Measurements from ENCODE around the gene ODC1. TPM values are rescaled to one million over a fixed set of nuclear protein-coding genes. Genes with fewer than 3 reads are reported as not detected.

ODC1 gene
- polyA plus RNA-seq, 4 donors, result 12.5 to 109 (median 65.5) TPM

DNA sequence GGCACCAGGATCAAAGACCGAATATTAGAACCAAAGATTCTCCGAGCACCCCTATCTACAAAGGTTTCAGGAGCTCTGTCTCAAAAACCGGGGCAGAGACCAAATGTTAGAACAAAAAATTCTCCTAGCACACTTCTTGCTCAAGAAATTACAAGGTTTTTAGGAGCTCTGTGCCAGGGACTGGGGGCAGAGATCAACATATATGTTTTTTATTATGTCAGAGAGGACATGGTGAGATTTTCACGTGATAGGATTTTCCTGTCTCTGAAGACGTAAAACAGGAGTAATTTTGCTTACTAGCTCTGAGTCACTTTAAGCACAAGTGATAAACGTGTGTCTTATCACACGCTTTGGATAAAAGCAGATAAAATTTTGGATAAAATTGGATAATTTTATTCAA lies 34.8 kb upstream of the ODC1 start:
- H3K4me3 ChIP-seq (ENCODE audit: low read depth in 1 of 3, low read length in 3 of 3), result no peak overlapping the region
- peaks cover 0 to 3% (median 0%) of the 10 kb centered on the region in 3 donors for H3K27me3 ChIP-seq (ENCODE audit: control insufficient read depth in 3 of 3, insufficient read depth in 3 of 3, low read length in 3 of 3)
- H3K4me1 ChIP-seq (ENCODE audit: control insufficient read depth in 3 of 3, insufficient read depth in 2 of 3, low read depth in 1 of 3, low read length in 2 of 3), result peaks cover 2 to 15% (median 4%) of the 10 kb centered on the region in 3 donors
- 19 to 57% (median 27%) methylated on average over 7 of the region's 7 CpGs for WGBS, 3 donors
- no peaks in the 10 kb centered on the region for H3K9me3 ChIP-seq (ENCODE audit: control insufficient read depth in 2 of 2, insufficient read depth in 1 of 2, low read depth in 1 of 2, low read length in 1 of 2)
- no peaks in the 10 kb centered on the region for H3K36me3 ChIP-seq (ENCODE audit: control insufficient read depth in 3 of 3, insufficient read depth in 2 of 3, low read depth in 1 of 3, low read length in 3 of 3)
- DNase-seq (peak in 1 of 2 donors; percentile 53), FAIRE-seq (no peak)
- H3K27ac ChIP-seq (ENCODE audit: low read depth in 1 of 3, low read length in 2 of 3), result peak overlapping the region in 1 of 3 donors; percentile 30

DNA sequence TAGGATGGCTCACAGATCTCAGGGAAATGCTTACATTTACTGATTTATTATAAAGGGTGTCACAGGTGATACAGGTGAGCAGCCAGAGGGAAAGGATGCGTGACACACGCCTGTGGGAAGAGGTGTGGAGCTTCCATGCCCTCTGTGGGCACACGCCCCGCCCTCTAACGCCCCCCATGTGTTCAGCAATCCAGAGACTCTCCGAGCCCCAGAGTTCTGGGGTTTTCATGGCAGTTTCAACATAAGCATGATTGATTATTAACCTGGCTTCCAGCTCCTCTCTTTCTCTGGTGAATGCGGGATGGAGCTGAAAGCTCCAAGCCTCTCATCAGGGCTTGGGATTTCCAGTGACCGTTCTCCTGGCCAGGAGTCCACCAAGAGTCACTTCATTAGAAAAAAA lies 34.3 kb upstream of the ODC1 start:
- H3K4me1 ChIP-seq (ENCODE audit: control insufficient read depth in 3 of 3, insufficient read depth in 2 of 3, low read depth in 1 of 3, low read length in 2 of 3), result peaks cover 2 to 15% (median 4%) of the 10 kb centered on the region in 3 donors
- peaks cover 0 to 1% (median 0%) of the 10 kb centered on the region in 3 donors for H3K27me3 ChIP-seq (ENCODE audit: control insufficient read depth in 3 of 3, insufficient read depth in 3 of 3, low read length in 3 of 3)
- no peaks in the 10 kb centered on the region for H3K36me3 ChIP-seq (ENCODE audit: control insufficient read depth in 3 of 3, insufficient read depth in 2 of 3, low read depth in 1 of 3, low read length in 3 of 3)
- H3K9me3 ChIP-seq (ENCODE audit: control insufficient read depth in 2 of 2, insufficient read depth in 1 of 2, low read depth in 1 of 2, low read length in 1 of 2), result no peaks in the 10 kb centered on the region
- 21 to 70% (median 33%) methylated on average over 8 of the region's 8 CpGs for WGBS, 3 donors
- FAIRE-seq (no peak), DNase-seq (peak in 1 of 2 donors; percentile 68)
- H3K4me3 ChIP-seq (ENCODE audit: low read depth in 1 of 3, low read length in 3 of 3), result no peak overlapping the region
- peak overlapping the region in 1 of 3 donors; percentile 30 for H3K27ac ChIP-seq (ENCODE audit: low read depth in 1 of 3, low read length in 2 of 3)

DNA sequence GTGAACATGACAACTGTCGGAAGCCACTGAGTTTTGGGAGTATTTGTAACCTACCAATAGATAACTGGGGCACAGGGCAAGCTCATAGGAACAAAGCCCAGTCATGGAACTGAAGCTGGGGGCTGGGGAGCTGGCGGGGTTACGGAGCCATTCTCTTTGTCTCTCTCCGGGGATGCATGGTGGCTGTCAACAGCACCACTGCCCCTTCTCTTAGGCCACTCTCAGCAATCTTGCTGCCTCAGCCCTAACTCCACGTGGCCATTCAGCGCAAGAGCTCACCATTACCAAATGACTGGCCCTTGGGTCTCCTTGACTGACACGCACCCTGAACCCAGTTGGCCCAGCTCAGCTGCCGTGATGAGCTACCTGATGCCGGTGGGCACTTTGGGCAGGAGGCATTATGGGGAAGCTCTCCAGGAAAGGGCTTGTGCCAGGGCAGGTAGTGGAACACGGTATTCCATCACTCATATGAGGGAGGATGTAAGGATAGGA lies 33.6 kb upstream of the ODC1 start:
- 93 to 97% (median 96%) methylated on average over 10 of the region's 10 CpGs for WGBS, 3 donors
- no peaks in the 10 kb centered on the region for H3K9me3 ChIP-seq (ENCODE audit: control insufficient read depth in 2 of 2, insufficient read depth in 1 of 2, low read depth in 1 of 2, low read length in 1 of 2)
- FAIRE-seq, result no peak

DNA sequence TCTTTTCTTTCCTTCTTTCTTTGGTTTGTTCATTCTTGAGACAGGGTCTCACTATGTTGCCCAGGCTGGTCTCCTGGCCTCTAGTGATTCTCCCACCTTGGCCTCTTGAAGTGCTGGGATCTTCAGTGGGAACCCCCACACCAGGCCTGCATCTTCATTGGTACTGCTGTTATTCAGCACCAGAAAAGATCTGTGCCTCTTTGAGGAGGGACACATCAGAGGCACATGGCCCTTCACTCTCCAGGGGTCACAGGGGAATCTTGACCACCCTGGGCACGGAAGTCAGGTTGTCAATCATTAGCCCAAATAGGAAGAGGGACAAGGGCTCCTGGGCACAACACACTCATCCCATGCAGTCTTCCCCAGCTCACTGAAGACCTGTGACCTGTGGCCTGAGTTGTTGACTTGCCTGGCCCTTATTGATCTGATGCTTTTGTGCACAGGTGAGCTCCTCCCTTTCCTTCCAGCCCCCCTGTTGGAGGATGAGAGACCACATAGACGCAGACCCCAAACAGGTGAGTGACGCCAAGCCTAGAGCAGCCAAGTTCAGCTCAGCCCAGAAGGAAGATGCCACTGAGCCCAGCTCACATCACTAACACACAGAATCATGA lies 33.0 kb upstream of the ODC1 start:
- H3K27ac ChIP-seq (ENCODE audit: low read depth in 1 of 3, low read length in 2 of 3), result no peak overlapping the region
- H3K4me3 ChIP-seq (ENCODE audit: low read depth in 1 of 3, low read length in 3 of 3), result no peak overlapping the region
- WGBS, 3 donors, result 80 to 85% (median 84%) methylated on average over 3 of the region's 3 CpGs
- H3K4me1 ChIP-seq (ENCODE audit: control insufficient read depth in 3 of 3, insufficient read depth in 2 of 3, low read depth in 1 of 3, low read length in 2 of 3), result peaks cover 0 to 9% (median 0%) of the 10 kb centered on the region in 3 donors
- H3K27me3 ChIP-seq (ENCODE audit: control insufficient read depth in 3 of 3, insufficient read depth in 3 of 3, low read length in 3 of 3), result no peaks in the 10 kb centered on the region
- DNase-seq, result no peak
- no peaks in the 10 kb centered on the region for H3K36me3 ChIP-seq (ENCODE audit: control insufficient read depth in 3 of 3, insufficient read depth in 2 of 3, low read depth in 1 of 3, low read length in 3 of 3)
- FAIRE-seq, result no peak
- H3K9me3 ChIP-seq (ENCODE audit: control insufficient read depth in 2 of 2, insufficient read depth in 1 of 2, low read depth in 1 of 2, low read length in 1 of 2), result no peaks in the 10 kb centered on the region

More for the DNA sequence above, 33.6 kb upstream of the ODC1 start:
- Histone ChIP-seq H3K27ac (ENCODE audit: low read depth in 1 of 3, low read length in 2 of 3) (no peak overlapping the region), H3K4me1 (ENCODE audit: control insufficient read depth in 3 of 3, insufficient read depth in 2 of 3, low read depth in 1 of 3, low read length in 2 of 3) (peaks cover 2 to 11% (median 4%) of the 10 kb centered on the region in 3 donors), H3K36me3 (ENCODE audit: control insufficient read depth in 3 of 3, insufficient read depth in 2 of 3, low read depth in 1 of 3, low read length in 3 of 3) (no peaks in the 10 kb centered on the region), H3K27me3 (ENCODE audit: control insufficient read depth in 3 of 3, insufficient read depth in 3 of 3, low read length in 3 of 3) (no peaks in the 10 kb centered on the region), H3K4me3 (ENCODE audit: low read depth in 1 of 3, low read length in 3 of 3) (no peak overlapping the region)
- no peak for DNase-seq

DNA sequence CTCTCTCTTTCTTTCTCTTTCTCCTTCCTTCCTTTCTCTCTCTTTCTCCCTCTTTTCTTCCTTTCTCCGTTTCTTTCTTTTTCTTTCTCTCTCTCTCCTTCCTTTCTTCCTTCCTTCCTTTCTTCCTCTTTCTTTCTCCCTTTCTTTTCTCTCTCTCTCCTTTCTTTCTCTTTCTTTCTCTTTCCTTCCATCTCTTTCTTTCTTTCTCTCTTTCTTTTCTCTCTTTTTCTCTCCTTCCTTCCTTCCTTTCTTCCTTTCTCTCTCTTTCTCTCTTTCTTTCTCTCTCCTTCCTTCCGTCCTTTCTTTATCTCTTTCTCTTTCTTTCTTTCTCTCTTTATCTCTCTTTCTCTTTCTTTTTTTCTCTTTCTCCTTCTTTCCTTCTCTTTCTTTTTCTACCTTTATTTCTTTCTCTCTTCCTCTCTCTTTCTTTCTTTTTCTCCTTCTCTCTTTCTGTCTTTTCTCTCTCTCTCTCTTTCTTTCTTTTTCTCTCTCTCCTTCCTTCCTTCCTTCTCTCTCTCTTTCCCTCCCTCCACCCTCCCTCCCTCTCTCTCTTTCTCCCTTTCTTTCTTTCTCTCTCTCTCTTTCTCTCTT lies 32.3 kb upstream of the ODC1 start:
- FAIRE-seq (no peak), DNase-seq (no peak)
- Histone ChIP-seq H3K36me3 (ENCODE audit: control insufficient read depth in 3 of 3, insufficient read depth in 2 of 3, low read depth in 1 of 3, low read length in 3 of 3) (no peaks in the 10 kb centered on the region), H3K4me3 (ENCODE audit: low read depth in 1 of 3, low read length in 3 of 3) (no peak overlapping the region), H3K9me3 (ENCODE audit: control insufficient read depth in 2 of 2, insufficient read depth in 1 of 2, low read depth in 1 of 2, low read length in 1 of 2) (no peaks in the 10 kb centered on the region), H3K27ac (ENCODE audit: low read depth in 1 of 3, low read length in 2 of 3) (no peak overlapping the region), H3K27me3 (ENCODE audit: control insufficient read depth in 3 of 3, insufficient read depth in 3 of 3, low read length in 3 of 3) (no peaks in the 10 kb centered on the region), H3K4me1 (ENCODE audit: control insufficient read depth in 3 of 3, insufficient read depth in 2 of 3, low read depth in 1 of 3, low read length in 2 of 3) (peaks cover 0 to 9% (median 0%) of the 10 kb centered on the region in 3 donors)
- WGBS, 3 donors, result 92 to 96% (median 93%) methylated on average over 2 of the region's 2 CpGs

DNA sequence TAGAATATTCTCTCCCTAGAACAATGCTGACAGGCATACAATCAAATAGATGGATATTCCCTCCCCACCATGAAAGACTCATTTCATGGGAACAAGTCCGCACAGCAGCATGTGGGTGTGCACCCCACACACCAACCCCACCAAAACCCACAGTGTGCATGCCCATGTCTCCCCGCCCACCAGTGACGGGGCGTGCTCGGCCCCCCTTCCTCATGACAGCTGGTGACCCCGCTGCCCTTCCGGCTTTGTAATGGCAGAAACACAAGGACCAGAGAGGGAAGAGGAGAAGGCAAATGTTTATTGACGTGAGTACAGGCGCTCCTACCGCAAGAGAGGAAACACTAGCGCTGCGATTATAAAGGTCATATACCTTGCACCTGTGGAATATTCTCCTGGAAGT lies 30.8 kb upstream of the ODC1 start:
- H3K4me3 ChIP-seq (ENCODE audit: low read depth in 1 of 3, low read length in 3 of 3), result no peak overlapping the region
- H3K9me3 ChIP-seq (ENCODE audit: control insufficient read depth in 2 of 2, insufficient read depth in 1 of 2, low read depth in 1 of 2, low read length in 1 of 2), result no peaks in the 10 kb centered on the region
- peaks cover 0 to 9% (median 0%) of the 10 kb centered on the region in 3 donors for H3K4me1 ChIP-seq (ENCODE audit: control insufficient read depth in 3 of 3, insufficient read depth in 2 of 3, low read depth in 1 of 3, low read length in 2 of 3)
- no peaks in the 10 kb centered on the region for H3K27me3 ChIP-seq (ENCODE audit: control insufficient read depth in 3 of 3, insufficient read depth in 3 of 3, low read length in 3 of 3)
- no peak for FAIRE-seq
- H3K36me3 ChIP-seq (ENCODE audit: control insufficient read depth in 3 of 3, insufficient read depth in 2 of 3, low read depth in 1 of 3, low read length in 3 of 3), result no peaks in the 10 kb centered on the region
- no peak for DNase-seq
- no peak overlapping the region for H3K27ac ChIP-seq (ENCODE audit: low read depth in 1 of 3, low read length in 2 of 3)
- WGBS, 3 donors, result 53 to 66% (median 61%) methylated on average over 12 of the region's 12 CpGs

DNA sequence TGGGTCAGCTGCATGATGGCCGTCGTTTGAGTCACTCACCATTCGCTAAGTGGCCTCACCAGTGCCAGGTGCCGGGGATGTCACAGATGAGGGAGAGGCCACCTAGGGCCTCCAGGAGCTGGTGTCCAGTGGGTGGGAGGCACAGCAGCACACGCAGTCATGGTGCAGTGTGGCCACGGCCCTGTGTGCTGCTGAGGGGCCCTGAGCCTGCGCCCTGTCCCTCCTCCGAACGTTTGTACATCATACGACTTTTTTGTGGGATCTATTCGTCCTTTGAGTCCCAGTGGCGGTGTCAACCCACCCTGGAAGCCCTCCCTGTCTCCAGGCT lies 30.1 kb upstream of the ODC1 start:
- FAIRE-seq (no peak), DNase-seq (no peak)
- WGBS, 3 donors, result 85% methylated on average over 12 of the region's 12 CpGs

DNA sequence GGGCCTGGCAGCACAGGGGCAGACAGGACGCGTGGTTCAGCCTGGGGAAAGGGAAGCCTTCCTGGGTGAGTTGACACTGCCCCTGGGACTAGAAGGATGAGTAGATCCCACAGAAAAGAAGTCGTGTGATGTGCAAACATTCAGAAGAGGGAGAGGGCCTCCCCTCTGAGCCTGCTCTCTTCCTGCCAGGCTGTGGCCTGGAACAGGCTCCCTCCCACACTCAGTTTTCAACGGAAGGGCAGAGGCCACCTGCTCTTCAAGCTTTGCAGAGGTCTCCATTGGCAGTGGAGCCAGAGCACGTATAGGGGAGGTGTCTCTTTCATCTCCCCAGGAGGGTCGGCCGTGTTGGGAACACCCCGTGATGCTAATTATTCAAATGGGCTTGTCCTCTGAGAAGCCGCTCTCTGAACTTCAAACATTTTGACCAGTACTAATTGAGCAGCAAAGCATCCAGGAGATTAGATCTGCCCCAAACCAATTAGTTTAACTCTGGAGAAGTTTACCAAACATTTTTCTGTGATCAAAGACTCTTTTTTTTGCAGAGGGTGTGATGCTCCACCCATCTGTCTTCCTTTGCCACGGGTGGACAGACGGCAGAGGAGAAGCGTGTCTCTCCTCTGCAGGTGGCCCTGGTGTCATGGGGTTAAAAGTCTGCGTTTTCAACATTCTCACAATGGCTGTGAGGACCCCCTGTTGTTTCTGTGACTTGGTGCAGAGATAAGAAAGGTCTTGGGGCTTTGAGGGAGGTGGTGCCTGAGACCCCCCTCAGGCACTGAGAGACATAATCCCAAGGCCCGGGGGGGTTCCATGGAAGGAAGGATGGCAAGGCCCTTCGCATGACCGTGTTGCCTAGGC lies 29.5 kb upstream of the ODC1 start:
- Histone ChIP-seq H3K27me3 (ENCODE audit: control insufficient read depth in 3 of 3, insufficient read depth in 3 of 3, low read length in 3 of 3) (no peaks in the 10 kb centered on the region), H3K36me3 (ENCODE audit: control insufficient read depth in 3 of 3, insufficient read depth in 2 of 3, low read depth in 1 of 3, low read length in 3 of 3) (no peaks in the 10 kb centered on the region), H3K9me3 (ENCODE audit: control insufficient read depth in 2 of 2, insufficient read depth in 1 of 2, low read depth in 1 of 2, low read length in 1 of 2) (no peaks in the 10 kb centered on the region), H3K4me1 (ENCODE audit: control insufficient read depth in 3 of 3, insufficient read depth in 2 of 3, low read depth in 1 of 3, low read length in 2 of 3) (peaks cover 0 to 6% (median 0%) of the 10 kb centered on the region in 3 donors), H3K27ac (ENCODE audit: low read depth in 1 of 3, low read length in 2 of 3) (no peak overlapping the region), H3K4me3 (ENCODE audit: low read depth in 1 of 3, low read length in 3 of 3) (no peak overlapping the region)
- 59 to 63% (median 62%) methylated on average over 16 of the region's 16 CpGs for WGBS, 3 donors
- FAIRE-seq (no peak), DNase-seq (no peak)

More for the DNA sequence above, 30.1 kb upstream of the ODC1 start:
- Histone ChIP-seq H3K36me3 (ENCODE audit: control insufficient read depth in 3 of 3, insufficient read depth in 2 of 3, low read depth in 1 of 3, low read length in 3 of 3) (no peaks in the 10 kb centered on the region), H3K27me3 (ENCODE audit: control insufficient read depth in 3 of 3, insufficient read depth in 3 of 3, low read length in 3 of 3) (no peaks in the 10 kb centered on the region), H3K4me3 (ENCODE audit: low read depth in 1 of 3, low read length in 3 of 3) (no peak overlapping the region), H3K27ac (ENCODE audit: low read depth in 1 of 3, low read length in 2 of 3) (no peak overlapping the region), H3K4me1 (ENCODE audit: control insufficient read depth in 3 of 3, insufficient read depth in 2 of 3, low read depth in 1 of 3, low read length in 2 of 3) (peaks cover 0 to 9% (median 0%) of the 10 kb centered on the region in 3 donors), H3K9me3 (ENCODE audit: control insufficient read depth in 2 of 2, insufficient read depth in 1 of 2, low read depth in 1 of 2, low read length in 1 of 2) (no peaks in the 10 kb centered on the region)

Data from small intestine (tissue), 7 donors.